Hematopoietic multipotent progenitor cell (in vitro differentiated cells): ENCODE measurements around the gene ZNF273. TPM values are rescaled to one million over a fixed set of nuclear protein-coding genes. Genes with fewer than 3 reads are reported as not detected.
A peak's percentile ranks its signal among the peaks of the same experiment; 100 is the strongest.

Experiments used
- DNase-seq, 3 donors: peaks; one replicate each; pipeline ENCODE4 v3.0.0-alpha.2; 2011 to 2015; ENCODE audit warnings: low read depth in 2 of 3, low spot score in 2 of 3
- total RNA-seq: library from RNA; depleted of rRNA; stranded (reverse); fragments of >200 nt; gene quantifications from one replicate; pipeline ENCODE4 v1.2.3, GENCODE V29; 2012

Gene ZNF273
- total RNA-seq, 1 donor, result 6.2 TPM

DNA sequence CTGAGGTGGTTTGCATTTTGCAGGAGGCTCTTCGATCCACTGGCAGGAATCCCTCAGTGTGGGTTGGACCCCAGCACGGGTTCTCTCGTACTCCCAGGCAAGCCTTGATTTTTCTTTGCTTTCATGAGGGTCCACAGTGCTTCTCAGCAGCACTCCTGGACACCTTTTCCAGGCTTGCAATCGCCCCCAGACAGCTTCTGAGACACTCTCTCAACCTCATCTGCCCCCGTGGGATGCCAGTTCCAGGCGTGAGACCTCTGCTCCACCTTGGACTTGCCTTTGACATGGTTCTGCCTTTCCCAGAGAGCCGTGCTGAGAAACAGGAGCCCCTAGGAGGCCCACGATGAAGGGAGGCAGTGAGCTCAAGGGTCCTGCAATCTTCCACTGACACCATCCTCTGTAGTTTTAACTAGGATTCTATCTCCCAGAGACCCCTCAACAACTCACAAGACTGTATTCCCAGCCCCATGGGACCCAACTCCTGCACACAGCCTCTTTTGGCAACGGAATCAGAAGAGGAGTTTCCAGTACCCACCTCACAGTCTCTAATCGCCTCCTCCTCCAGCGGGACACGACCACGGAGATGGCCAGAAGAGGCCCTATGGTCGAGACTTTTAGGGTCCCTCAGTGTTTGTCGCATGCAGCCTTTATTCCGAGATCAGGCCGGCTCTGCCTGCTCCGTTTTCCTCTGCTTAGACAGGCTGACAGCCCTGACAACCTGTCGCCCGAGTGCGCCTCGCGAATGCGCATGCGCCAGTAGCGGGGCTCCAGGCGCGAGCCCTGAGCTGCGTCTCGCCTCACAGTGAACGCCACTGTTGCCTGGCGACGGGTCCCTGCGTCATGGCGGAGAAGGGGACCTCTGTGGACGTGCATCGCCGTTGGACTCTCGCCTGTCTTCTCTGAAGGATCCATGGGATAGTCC is 26.0 kb upstream of the ZNF273 start:
- peak; percentile 16 to 69 (median 65) for DNase-seq

DNA sequence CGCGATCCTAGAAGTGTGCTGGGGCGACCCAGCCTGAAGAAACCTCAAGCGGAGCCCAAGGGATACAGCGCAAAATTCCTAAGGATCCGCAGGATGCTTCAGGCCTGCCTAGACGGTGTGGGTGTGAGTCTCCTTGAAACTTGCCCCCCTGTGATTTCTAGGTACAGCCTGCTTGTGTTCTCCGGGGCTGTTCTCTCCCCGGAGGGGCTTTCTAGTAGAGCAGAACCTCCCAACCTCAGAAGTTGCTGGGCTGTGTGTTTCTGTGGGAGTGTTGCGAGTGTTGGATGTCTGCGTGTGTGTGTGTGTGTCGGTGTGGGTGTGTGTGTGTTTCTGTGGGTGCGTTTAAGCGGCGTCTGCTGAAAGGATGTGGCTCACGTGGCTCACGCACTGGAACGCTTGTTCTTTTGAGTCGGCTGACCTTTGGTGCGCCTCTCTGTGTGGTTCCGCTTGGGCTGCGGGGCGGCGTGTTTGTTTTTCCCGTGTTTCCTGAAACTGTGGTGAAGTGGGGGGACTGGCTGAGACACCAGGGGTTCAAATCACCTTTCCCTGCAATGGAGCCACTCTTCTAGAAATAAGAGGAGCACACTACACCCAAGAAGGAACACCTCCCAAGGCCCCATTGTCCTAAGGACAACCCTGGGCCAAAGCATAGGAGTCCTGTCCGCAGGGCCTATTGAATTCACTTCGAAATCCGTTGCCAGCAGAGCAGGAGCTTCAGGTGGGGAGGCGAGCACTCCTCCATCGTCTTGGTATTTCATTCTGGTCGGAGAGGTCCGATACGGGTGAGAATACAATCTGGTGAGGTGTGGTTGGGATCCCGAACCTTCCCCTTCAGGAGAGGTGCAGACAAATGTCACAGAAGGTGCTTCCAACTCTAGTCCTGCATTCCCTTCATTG is 25.1 kb upstream of the ZNF273 start:
- no peak for DNase-seq

- no peak for DNase-seq
Observed at GRCh38 chr7:64878684-64879083, 24.4 kb upstream of the ZNF273 start.

DNA sequence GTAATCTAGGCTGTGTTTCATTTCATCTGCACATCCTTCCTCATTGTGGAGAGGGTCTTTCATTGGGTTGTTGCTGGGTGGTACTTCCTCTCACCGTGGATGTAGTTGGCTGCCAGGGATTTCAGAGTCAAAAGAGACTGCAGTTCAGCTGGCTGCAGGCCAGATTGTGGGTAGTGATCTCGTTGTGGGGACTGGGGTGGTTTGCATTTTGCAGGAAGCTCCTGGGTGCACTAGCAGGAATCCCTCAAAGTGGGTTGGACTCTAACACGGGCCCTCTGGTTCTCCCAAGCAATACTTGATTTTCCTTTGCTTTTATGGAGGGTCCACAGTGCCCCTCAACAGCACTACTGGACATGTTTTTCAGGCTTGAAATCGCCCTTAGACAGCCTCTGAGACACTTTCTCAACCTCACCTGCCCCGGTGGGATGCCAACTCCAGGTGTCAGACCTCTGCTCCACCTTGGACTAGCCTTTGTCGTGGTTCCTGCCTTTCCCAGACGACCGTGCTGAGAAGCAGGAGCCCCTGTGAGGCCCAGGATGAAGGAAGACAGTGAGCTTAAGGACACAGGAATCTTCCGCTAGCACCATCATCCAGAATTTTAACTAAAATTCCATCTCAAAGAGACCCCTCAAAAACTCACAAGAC is 23.9 kb upstream of the ZNF273 start:
- DNase-seq, result no peak

DNA sequence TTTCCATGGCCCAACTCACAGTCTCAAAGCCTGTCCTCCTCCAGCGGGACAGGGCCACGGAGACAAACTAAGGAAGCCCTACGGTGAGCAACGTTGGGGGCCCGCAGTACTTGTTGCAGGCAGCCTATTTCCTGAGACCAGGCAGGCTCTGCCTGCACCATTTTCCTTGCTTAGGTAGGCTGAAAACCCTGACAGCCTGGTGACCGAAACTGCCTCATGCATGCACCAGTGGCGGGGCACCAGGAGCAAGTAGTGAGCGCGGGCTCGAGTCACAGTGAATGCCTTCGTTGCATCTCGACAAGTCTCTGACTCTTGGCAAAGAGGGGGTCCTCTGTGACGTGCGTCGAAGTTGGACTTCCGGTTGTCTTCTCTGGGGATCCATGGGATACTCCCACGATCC is 23.3 kb upstream of the ZNF273 start:
- DNase-seq, result no peak

- no peak for DNase-seq
Observed at GRCh38 chr7:64880322-64881297, 22.5 kb upstream of the ZNF273 start.

- no peak for DNase-seq
Observed at GRCh38 chr7:64881461-64882287, 21.4 kb upstream of the ZNF273 start.

DNA sequence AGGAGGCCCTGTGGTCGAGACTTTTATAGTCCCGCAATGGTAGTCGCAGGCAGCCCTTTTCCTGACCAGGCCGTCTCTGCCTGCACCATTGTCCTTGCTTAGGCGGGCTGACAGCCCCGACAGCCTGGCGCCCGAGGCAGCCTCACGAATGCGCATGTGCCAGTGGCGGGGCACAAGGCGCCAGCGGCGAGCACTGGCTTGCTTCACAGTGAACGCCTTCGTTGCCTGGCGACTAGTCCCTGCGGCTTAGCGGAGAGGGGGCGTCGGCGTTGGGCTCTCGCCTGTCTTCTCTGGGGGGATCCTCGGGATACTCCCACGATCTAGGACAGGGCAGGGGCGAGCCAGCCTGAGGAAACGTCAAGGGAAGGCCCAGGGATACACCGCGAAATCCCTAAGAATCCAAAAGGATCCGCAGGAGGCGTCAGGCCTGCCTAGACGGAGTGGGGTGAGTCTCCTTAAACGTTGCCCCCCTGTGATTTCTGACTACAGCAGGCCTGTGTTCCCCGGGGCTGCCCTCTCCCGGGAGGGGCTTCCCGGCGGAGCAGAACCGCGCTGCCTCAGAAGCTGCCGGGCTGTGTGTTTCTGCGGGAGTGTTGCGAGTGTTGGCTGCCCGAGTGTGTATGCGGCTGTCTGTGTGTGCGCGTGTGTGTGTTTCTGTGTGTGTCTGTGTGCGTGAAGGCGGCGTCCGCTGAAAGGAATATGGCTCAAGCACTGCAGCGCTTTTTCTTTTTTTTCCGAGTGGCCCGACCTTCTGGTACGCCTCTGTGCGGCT is 20.5 kb upstream of the ZNF273 start:
- DNase-seq, result peak in 1 of 3 donors; percentile 38

DNA sequence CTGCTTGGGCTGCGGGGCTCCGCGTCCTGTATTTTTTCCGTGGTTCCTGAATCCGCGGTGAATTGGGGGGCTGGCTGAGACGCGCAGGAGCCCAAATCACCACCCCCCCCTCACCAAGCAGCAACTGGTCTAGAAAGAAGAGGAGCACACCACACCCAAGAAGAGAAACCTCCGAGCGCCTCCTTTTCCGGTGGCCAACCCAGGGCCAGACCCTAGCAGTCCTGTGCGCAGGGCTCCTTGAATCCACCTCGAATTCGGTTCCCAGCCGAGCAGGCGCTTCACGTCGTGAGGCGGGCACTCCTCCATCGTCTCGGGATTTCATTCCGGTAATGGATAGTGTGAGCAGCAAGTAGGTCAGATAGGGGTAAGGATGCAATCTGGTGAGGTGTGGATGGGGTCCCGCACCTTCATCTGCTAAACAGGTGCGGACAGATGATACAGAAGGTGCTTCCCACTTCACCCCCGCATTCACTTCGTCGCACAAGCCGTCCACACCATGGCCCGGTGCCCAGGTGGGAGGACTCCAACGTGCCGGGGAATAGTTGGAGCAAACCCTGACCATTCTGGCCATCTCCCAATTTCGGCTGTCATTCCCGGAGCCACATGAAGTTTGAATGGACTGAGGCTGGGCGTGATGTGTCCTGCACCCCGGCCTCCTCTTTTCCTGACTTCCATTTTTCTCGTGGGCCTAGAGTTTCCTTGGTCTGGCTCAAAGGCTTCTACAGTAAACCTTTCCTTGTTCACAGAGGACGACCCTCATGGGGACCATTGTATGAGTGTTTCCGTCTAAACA is 19.8 kb upstream of the ZNF273 start:
- DNase-seq, result no peak

GRCh38 chr7:64884085-64884912 is 18.8 kb upstream of the ZNF273 start:
- no peak for DNase-seq

- DNase-seq, result no peak
Observed at GRCh38 chr7:64884913-64885370, 18.1 kb upstream of the ZNF273 start.

GRCh38 chr7:64885520-64886240 is 17.4 kb upstream of the ZNF273 start:
- no peak for DNase-seq

- no peak for DNase-seq
Observed at GRCh38 chr7:64886956-64887545, 16.0 kb upstream of the ZNF273 start.

GRCh38 chr7:64887756-64888508 is 15.1 kb upstream of the ZNF273 start:
- DNase-seq, result peak in 2 of 3 donors; percentile 68 to 80

GRCh38 chr7:64888561-64888900 is 14.5 kb upstream of the ZNF273 start:
- DNase-seq, result no peak
